ENCODE measurements around the gene PRRT2.
A peak's percentile ranks its signal among the peaks of the same experiment; 100 is the strongest.
"Not testable (repeated sequence)": the region's sequence is repeated elsewhere in the genome, so short reads cannot be mapped to it uniquely, and the experiment has no call there.

PRRT2 gene

GRCh38 chr16:29825145-29826044 lies 13.4 kb downstream of the PRRT2 start:
- DNase-seq (ENCODE audit: insufficient read length, low spot score) (peak; percentile 78), FAIRE-seq (peak; percentile 78)
- TF ChIP-seq POLR2A (IDR thresholded peaks at IDR 0.05; ENCODE audit: low read depth, low read length), result no peak; the same call in 1 of the 2 replicates

DNA sequence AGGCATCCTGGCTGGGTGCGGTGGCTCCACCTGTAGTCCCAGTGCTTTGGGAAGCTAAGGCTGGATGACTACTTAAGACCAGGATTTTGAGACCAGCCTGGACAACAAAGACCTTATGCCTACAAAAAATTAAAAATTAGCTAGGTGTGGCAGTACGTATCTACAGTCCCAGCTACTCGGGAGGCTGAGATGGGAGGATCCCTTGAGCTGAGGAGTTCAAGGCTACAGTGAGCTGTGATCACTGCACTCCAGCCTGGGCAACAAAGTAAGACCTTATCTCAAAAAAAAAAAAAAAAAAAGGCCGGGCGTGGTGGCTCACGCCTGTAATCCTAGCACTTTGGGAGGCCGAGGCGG lies 14.3 kb downstream of the PRRT2 start:
- no peak for FAIRE-seq
- TF ChIP-seq POLR2A (IDR thresholded peaks at IDR 0.05; ENCODE audit: low read depth, low read length), result no peak
- no peak for DNase-seq (ENCODE audit: insufficient read length, low spot score)

GRCh38 chr16:29830774-29831173 lies 18.8 kb downstream of the PRRT2 start:
- no peak for TF ChIP-seq POLR2A (IDR thresholded peaks at IDR 0.05; ENCODE audit: low read depth, low read length)

GRCh38 chr16:29831490-29831889 lies 19.5 kb downstream of the PRRT2 start:
- FAIRE-seq, result no peak
- TF ChIP-seq POLR2A (IDR thresholded peaks at IDR 0.05; ENCODE audit: low read depth, low read length), result no peak
- no peak for DNase-seq (ENCODE audit: insufficient read length, low spot score)

More at GRCh38 chr16:29830774-29831173, 18.8 kb downstream of the PRRT2 start:
- DNase-seq (ENCODE audit: insufficient read length, low spot score) (no peak), FAIRE-seq (no peak)

- FAIRE-seq; DNase-seq (ENCODE audit: insufficient read length, low spot score): not testable (repeated sequence)
These were observed 21.2 kb downstream of the PRRT2 start for GRCh38 chr16:29833219-29833618.

GRCh38 chr16:29834079-29834478 lies 22.1 kb downstream of the PRRT2 start:
- no peak for FAIRE-seq
- DNase-seq (ENCODE audit: insufficient read length, low spot score), result no peak
- TF ChIP-seq POLR2A (IDR thresholded peaks at IDR 0.05; ENCODE audit: low read depth, low read length), result no peak

GRCh38 chr16:29835926-29836325 lies 23.9 kb downstream of the PRRT2 start:
- FAIRE-seq (no peak), DNase-seq (ENCODE audit: insufficient read length, low spot score) (no peak)
- no peak for TF ChIP-seq POLR2A (IDR thresholded peaks at IDR 0.05; ENCODE audit: low read depth, low read length)

- DNase-seq (ENCODE audit: insufficient read length, low spot score) (no peak), FAIRE-seq (no peak)
- TF ChIP-seq POLR2A (IDR thresholded peaks at IDR 0.05; ENCODE audit: low read depth, low read length), result no peak
These were observed 24.6 kb downstream of the PRRT2 start for GRCh38 chr16:29836623-29837022.

DNA sequence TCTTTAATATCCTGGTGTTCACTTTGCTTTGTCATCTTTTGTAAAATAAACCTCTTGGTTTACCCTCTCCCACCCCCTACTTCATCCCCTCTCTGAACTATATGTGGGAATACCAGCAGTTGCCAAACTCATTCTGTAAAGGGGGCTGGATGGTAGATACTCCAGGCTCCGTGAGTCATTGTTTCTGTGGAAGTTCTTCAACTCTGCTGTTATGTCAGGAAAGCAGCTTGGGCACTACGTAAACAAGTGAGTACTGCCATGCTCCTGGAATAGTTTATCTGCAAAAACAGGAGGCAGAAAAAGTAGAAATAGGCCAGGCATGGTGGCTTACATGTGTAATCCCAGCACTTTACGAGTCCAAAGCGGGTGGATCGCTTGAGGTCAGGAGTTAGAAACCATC lies 25.8 kb downstream of the PRRT2 start:
- DNase-seq (ENCODE audit: insufficient read length, low spot score) (no peak), FAIRE-seq (no peak)

DNA sequence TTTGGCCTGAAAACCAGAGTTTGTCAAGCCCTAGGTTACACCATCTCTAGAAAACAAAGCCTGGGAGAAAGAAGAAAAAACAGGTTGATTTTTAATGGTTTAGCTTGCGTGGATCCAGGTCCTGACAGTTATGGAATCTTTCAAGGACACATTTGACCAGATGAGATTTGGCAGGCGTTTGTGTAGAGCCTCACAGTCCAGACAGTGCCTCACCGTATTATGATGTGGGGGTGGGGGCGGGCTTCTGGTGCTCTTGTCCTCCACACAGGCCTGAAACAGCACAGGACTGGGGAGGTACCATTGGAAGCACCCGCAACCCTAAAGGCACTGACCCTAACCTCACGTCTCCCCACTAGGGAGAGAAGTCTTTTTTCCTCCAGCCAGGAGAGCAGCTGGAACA lies 27.8 kb downstream of the PRRT2 start:
- TF ChIP-seq POLR2A (IDR thresholded peaks at IDR 0.05; ENCODE audit: low read depth, low read length), result no peak
- DNase-seq (ENCODE audit: insufficient read length, low spot score) (no peak), FAIRE-seq (no peak)

More for the DNA sequence above, 25.8 kb downstream of the PRRT2 start:
- TF ChIP-seq POLR2A (IDR thresholded peaks at IDR 0.05; ENCODE audit: low read depth, low read length), result no peak

GRCh38 chr16:29840240-29840639 lies 28.2 kb downstream of the PRRT2 start:
- DNase-seq (ENCODE audit: insufficient read length, low spot score) (no peak), FAIRE-seq (no peak)
- TF ChIP-seq POLR2A (IDR thresholded peaks at IDR 0.05; ENCODE audit: low read depth, low read length), result no peak

- DNase-seq (ENCODE audit: insufficient read length, low spot score) (no peak), FAIRE-seq (no peak)
- TF ChIP-seq POLR2A (IDR thresholded peaks at IDR 0.05; ENCODE audit: low read depth, low read length), result no peak
These were observed 29.6 kb downstream of the PRRT2 start for GRCh38 chr16:29841631-29842030.

GRCh38 chr16:29842732-29843346 lies 30.8 kb downstream of the PRRT2 start:
- no peak for DNase-seq (ENCODE audit: insufficient read length, low spot score)
- FAIRE-seq, result no peak
- no peak for TF ChIP-seq POLR2A (IDR thresholded peaks at IDR 0.05; ENCODE audit: low read depth, low read length)

DNA sequence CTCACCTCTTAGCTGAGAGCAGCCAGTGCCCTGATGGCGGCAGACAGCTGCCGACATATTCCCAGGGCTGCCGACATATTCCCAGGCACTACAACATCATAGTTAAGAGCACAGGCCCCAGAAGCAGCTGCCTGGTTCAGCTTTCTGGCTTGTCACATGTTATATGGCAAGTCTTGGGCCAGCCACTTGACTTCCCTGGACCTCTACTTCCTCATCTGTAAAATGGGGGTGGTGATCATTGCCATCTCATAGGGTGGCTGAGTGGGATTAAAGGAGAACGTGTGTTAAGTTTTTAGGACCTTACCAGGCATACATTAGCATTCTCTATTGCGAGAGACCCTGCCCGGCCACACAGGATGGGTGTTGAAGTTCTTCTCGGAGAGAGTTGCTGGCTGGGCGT lies 31.9 kb downstream of the PRRT2 start:
- FAIRE-seq (no peak), DNase-seq (ENCODE audit: insufficient read length, low spot score) (no peak)
- no peak for TF ChIP-seq POLR2A (IDR thresholded peaks at IDR 0.05; ENCODE audit: low read depth, low read length)
